Mesothelial cell of epicardium (in vitro differentiated cells): ENCODE data around the gene F8. TPM values are rescaled to one million over a fixed set of nuclear protein-coding genes. Genes with fewer than 3 reads are reported as not detected.

Source experiments
- DNase-seq, 2 experiments: peaks; one replicate each; pipeline ENCODE4 v3.0.0; 2021; ENCODE audit warnings: low spot score in 2 of 2; ENCODE audit not compliant: unreplicated experiment in 2 of 2
- H3K27ac Mint-ChIP-seq: 2 replicates; pipeline ENCODE4 v1.8.0; 2021; ENCODE audit warnings: mixed read lengths
- H3K27me3 Mint-ChIP-seq: 2 replicates; pipeline ENCODE4 v1.8.0; 2021; ENCODE audit warnings: low read depth, mixed read lengths
- H3K36me3 Mint-ChIP-seq: 2 replicates; pipeline ENCODE4 v1.8.0; 2021; ENCODE audit warnings: mixed read lengths
- H3K4me1 Mint-ChIP-seq: 2 replicates; pipeline ENCODE4 v1.8.0; 2021; ENCODE audit warnings: mixed read lengths
- H3K4me3 Mint-ChIP-seq: 2 replicates; pipeline ENCODE4 v1.8.0; 2021; ENCODE audit warnings: mild to moderate bottlenecking, moderate library complexity, mixed read lengths
- H3K9me3 Mint-ChIP-seq: 2 replicates; pipeline ENCODE4 v1.8.0; 2021; ENCODE audit warnings: mixed read lengths
- total RNA-seq: library from RNA; stranded (reverse); gene quantifications from 3 replicates; pipeline ENCODE4 v1.2.1, GENCODE V29; 2021
- TF ChIP-seq, protein P1 (sequence below): fragments of 200-600 bp; sonication (generic); IDR thresholded peaks from one replicate; pipeline ENCODE4 v1.5.0; 2021; ENCODE audit warnings: antibody characterized with exemption; ENCODE audit not compliant: unreplicated experiment

F8 gene
- total RNA-seq, 1 donor from 2014 or later, result 3.9 TPM

DNA sequence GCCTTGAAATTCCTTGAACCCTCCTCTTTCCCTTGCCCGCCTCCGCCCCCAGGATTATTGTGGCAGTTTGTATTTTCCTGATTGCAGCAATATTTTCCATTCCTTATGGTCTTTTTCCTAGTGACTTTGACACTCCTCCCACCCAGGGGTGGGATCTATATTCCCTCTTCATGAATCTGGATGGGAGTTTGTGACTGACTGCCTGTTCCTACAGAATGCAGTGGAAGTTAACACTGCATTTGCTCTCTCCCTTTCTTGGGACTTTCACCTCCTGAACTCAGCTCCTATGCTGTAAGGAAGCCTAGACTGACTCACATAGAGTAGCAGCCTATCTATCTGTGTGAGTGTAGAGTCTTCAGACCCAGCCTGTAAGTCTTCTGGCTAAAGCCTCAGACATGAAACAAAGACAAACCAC lies 6.4 kb upstream of the F8 start:
- peak overlapping the region; percentile 98 for H3K27ac Mint-ChIP-seq
- no peaks in the 10 kb centered on the region for H3K27me3 Mint-ChIP-seq
- TF ChIP-seq, protein P1, sequence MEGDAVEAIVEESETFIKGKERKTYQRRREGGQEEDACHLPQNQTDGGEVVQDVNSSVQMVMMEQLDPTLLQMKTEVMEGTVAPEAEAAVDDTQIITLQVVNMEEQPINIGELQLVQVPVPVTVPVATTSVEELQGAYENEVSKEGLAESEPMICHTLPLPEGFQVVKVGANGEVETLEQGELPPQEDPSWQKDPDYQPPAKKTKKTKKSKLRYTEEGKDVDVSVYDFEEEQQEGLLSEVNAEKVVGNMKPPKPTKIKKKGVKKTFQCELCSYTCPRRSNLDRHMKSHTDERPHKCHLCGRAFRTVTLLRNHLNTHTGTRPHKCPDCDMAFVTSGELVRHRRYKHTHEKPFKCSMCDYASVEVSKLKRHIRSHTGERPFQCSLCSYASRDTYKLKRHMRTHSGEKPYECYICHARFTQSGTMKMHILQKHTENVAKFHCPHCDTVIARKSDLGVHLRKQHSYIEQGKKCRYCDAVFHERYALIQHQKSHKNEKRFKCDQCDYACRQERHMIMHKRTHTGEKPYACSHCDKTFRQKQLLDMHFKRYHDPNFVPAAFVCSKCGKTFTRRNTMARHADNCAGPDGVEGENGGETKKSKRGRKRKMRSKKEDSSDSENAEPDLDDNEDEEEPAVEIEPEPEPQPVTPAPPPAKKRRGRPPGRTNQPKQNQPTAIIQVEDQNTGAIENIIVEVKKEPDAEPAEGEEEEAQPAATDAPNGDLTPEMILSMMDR, result no peak
- DNase-seq, result no peak
- H3K4me1 Mint-ChIP-seq, result peaks cover 9% of the 10 kb centered on the region
- peak overlapping the region; percentile 24 for H3K4me3 Mint-ChIP-seq
- H3K9me3 Mint-ChIP-seq, result no peaks in the 10 kb centered on the region
- H3K36me3 Mint-ChIP-seq, result peaks cover 1% of the 10 kb centered on the region

DNA sequence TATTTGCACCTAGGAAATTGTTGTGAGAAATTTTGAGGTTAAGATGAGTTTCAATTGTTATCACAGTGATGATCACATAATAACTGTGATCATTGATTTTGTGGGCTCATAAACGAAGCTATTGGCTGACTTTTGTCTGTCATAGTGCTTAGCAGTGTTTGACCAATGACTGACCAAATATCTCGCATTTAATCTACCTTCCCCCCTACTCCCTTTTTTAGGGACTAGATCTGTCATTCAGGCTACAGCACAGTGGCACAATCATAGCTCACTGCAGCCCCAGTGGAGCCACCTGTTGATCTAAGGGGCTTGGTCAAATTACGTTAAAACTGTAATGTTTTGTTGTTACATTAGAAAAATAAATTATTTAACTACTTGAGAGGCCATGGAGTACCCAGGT lies 5.6 kb upstream of the F8 start:
- H3K9me3 Mint-ChIP-seq, result no peaks in the 10 kb centered on the region
- H3K27ac Mint-ChIP-seq, result peak overlapping the region; percentile 98
- H3K4me1 Mint-ChIP-seq, result peaks cover 9% of the 10 kb centered on the region
- peak overlapping the region; percentile 84 for H3K4me3 Mint-ChIP-seq
- H3K36me3 Mint-ChIP-seq, result peaks cover 1% of the 10 kb centered on the region
- TF ChIP-seq, protein P1, result no peak
- no peak for DNase-seq
- H3K27me3 Mint-ChIP-seq, result no peaks in the 10 kb centered on the region

DNA sequence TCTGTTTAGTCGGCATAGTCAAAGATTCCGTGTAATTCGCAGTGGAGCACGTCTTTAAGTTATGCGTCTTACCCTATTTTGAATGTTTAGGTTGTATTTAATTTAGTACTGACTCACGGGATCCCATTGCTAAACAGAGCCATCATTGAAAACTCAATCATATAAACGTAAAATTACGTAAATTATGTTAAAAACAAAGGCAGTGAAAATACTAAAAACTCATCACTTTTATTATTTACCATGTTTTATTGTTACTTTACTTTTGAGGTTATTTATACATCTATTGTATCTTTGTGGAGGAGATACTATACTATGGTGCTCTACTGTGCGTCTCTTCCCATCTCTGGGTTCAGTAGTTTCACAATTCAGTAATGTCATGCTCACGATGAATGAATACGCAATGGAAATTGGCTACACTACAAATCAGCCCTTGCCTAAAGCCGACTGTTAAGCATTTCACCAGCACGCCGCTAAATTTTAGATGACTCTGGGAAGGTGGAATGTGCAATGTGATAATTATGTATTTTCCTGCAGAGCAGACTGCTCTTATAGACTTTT lies 5.1 kb upstream of the F8 start:
- Mint-ChIP-seq H3K4me1 (peaks cover 9% of the 10 kb centered on the region), H3K27me3 (no peaks in the 10 kb centered on the region), H3K36me3 (peaks cover 1% of the 10 kb centered on the region), H3K27ac (peak overlapping the region; percentile 98), H3K9me3 (no peaks in the 10 kb centered on the region), H3K4me3 (peak overlapping the region; percentile 84)
- TF ChIP-seq, protein P1, result no peak
- DNase-seq, result no peak

DNA sequence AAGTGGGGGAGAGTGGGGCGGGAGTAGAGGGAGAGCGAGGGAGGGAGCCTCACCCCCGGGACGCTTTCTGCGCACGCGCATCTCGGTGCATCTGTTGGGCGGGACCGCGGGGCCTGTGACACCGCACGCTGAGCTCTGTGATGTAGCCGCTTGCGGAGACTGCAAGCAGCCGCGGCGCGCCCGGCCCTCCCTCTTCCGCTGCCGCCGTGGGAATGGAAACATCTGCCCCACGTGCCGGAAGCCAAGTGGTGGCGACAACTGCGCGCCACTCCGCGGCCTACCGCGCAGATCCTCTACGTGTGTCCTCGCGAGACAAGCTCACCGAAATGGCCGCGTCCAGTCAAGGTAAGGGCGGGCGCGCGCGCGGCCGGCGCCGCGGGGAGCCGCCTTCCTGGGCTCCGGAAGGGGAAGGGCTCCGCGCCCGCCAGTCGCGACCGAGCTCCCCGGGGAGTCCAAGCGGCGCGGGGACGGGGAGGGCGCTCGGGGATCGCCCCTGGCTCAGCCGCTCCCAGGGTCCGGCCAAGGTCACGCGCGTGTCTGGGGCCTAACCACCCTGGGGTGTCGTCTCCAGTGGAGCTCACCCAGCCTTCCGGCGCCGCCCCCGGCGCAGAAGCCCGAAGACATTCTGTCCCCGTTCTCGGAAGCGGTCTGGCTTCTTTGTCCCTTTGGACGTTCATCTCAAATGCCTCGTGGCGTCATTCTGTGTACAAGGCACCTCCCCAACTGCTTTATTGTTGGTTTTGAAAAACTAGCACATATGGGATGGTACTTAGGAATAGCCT lies 4.4 kb upstream of the F8 start, which contains the start of gene FUNDC2:
FUNDC2 (plus strand) TSS at position 118 of the 782 bp plus-strand sequence; CDS start at position 213, 95 bp downstream.
- peak; percentile 83 to 89 for DNase-seq
- Mint-ChIP-seq H3K36me3 (peaks cover 1% of the 10 kb centered on the region), H3K4me3 (peak within 1 kb of the TSS; percentile 84), H3K27ac (peak within 1 kb of the TSS; percentile 98), H3K4me1 (peaks cover 9% of the 10 kb centered on the region), H3K27me3 (no peaks in the 10 kb centered on the region), H3K9me3 (no peaks in the 10 kb centered on the region)
- TF ChIP-seq, protein P1, result no peak

DNA sequence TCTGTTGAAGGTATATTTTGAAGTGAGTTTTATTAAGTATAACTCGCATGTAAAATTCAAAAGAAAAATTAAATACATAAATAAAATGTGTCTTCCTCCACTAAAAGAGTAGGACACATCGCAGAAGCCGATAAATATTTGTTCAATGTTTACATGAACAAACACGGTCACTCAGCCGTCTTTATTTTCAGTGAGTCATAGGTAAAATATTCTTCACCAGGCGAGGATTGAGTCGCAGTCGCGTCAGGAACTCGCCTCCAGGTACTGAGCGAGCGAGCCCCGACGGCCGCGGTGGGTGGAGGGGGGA lies 3.9 kb upstream of the F8 start:
- H3K4me3 Mint-ChIP-seq, result peak overlapping the region; percentile 84
- peak overlapping the region; percentile 95 for H3K27ac Mint-ChIP-seq
- TF ChIP-seq, protein P1, result no peak
- H3K27me3 Mint-ChIP-seq, result no peaks in the 10 kb centered on the region
- H3K9me3 Mint-ChIP-seq, result no peaks in the 10 kb centered on the region
- DNase-seq, result no peak
- no peaks in the 10 kb centered on the region for H3K36me3 Mint-ChIP-seq
- H3K4me1 Mint-ChIP-seq, result peaks cover 9% of the 10 kb centered on the region
